Large intestine (tissue), 3 donors: Measurements from ENCODE around the gene KCTD1. TPM values are rescaled to one million over a fixed set of nuclear protein-coding genes. Genes with fewer than 3 reads are reported as not detected.
A peak's percentile ranks its signal among the peaks of the same experiment; 100 is the strongest.

Experiments
- DNase-seq, 2 donors: peaks; one replicate each; pipeline versions ENCODE4 v3.0.0 to v3.0.0-alpha.2; 2013
- H3K27ac ChIP-seq: one replicate; pipeline ENCODE4 v1.5.1; 2013; ENCODE audit warnings: low read length
- H3K27me3 ChIP-seq: 2 replicates; pipeline ENCODE4 v1.6.1; 2013; ENCODE audit warnings: low read length; ENCODE audit not compliant: control insufficient read depth, insufficient read depth
- H3K36me3 ChIP-seq: 2 replicates; pipeline ENCODE4 v1.6.1; 2013; ENCODE audit warnings: low read length; ENCODE audit not compliant: control insufficient read depth, insufficient read depth
- H3K4me1 ChIP-seq: one replicate; pipeline ENCODE4 v1.6.1; 2013; ENCODE audit warnings: low read length; ENCODE audit not compliant: control insufficient read depth, insufficient read depth
- H3K4me3 ChIP-seq: one replicate; pipeline ENCODE4 v1.5.1; 2013; ENCODE audit warnings: low read length
- H3K9me3 ChIP-seq: one replicate; pipeline ENCODE4 v1.6.1; 2013; ENCODE audit warnings: mild to moderate bottlenecking, low read depth, low read length, moderate library complexity; ENCODE audit not compliant: control insufficient read depth
- WGBS: methylation state at CpG from one replicate; pipeline ENCODE4 v1.1.5; 2013; ENCODE audit warnings: low lambda C conversion rate; ENCODE audit not compliant: insufficient coverage; 5-methylcytosine and 5-hydroxymethylcytosine counted together
- polyA plus RNA-seq: library from polyadenylated mRNA; unstranded; fragments of 120-200 nt; gene quantifications from one replicate; pipeline ENCODE4 v1.2.1, GENCODE V29; 2013

The KCTD1 gene
- polyA plus RNA-seq, 1 donor: 7.7 TPM

GRCh38 chr18:26470011-26470637 is 78.2 kb downstream of the KCTD1 start:
- no peaks in the 10 kb centered on the region for H3K4me1 ChIP-seq
- H3K9me3 ChIP-seq: no peaks in the 10 kb centered on the region
- H3K27me3 ChIP-seq: no peaks in the 10 kb centered on the region
- no peaks in the 10 kb centered on the region for H3K36me3 ChIP-seq
- DNase-seq: no peak
- no peak overlapping the region for H3K27ac ChIP-seq
- WGBS: 67% methylated on average over 1 of the region's 10 CpGs
- H3K4me3 ChIP-seq: no peak overlapping the region

DNA sequence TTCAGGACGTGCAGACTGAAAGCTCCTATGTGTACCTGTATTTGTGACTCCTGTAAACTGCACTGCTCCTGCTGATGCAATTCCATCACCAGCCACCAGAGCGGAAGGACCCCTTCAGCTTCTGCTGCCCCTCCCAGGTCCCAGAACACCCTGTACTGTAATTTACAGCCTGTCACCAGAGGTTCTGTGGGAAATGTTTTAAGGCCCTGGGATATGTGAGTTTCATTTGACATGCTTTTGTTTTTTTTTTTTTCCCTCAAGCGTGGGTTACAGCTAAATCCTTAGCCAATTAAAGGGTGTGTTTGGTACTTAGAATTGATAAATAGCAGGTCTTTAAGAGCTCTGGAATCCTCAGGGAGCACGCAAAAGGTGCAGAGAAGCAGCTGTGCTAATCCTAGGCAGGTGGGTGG is 79.4 kb downstream of the KCTD1 start:
- no peak overlapping the region for H3K27ac ChIP-seq
- DNase-seq: peak; percentile 32 to 57
- no peaks in the 10 kb centered on the region for H3K9me3 ChIP-seq
- H3K4me3 ChIP-seq: no peak overlapping the region
- no peaks in the 10 kb centered on the region for H3K27me3 ChIP-seq
- WGBS: no CpG with 5 or more reads among the region's 4 CpGs
- H3K36me3 ChIP-seq: no peaks in the 10 kb centered on the region
- no peaks in the 10 kb centered on the region for H3K4me1 ChIP-seq

DNA sequence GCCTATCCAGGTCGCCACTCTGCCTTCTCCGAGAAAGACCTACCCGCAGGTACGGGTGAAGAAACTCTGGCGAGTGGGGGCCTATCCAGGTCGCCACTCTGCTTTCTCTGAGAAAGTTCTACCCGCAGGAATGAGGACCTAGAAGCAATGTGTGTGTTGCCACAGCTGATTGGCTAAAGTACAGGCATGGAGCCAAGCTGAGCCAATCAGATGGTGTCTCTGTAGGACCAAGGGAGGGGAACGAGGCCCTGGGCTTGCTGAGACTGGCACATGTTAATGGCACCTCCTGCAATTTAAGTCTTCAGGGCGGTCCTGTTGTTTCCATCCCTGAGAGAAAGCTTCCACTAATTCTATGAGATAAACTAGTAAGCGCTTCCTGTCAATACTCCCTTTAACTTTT is 82.3 kb downstream of the KCTD1 start:
- WGBS: no CpG with 5 or more reads among the region's 10 CpGs
- no peaks in the 10 kb centered on the region for H3K9me3 ChIP-seq
- H3K27ac ChIP-seq: no peak overlapping the region
- DNase-seq: no peak
- H3K27me3 ChIP-seq: no peaks in the 10 kb centered on the region
- no peak overlapping the region for H3K4me3 ChIP-seq
- no peaks in the 10 kb centered on the region for H3K36me3 ChIP-seq
- no peaks in the 10 kb centered on the region for H3K4me1 ChIP-seq

GRCh38 chr18:26465431-26465830 is 82.9 kb downstream of the KCTD1 start:
- H3K27me3 ChIP-seq: no peaks in the 10 kb centered on the region
- H3K4me3 ChIP-seq: no peak overlapping the region
- H3K36me3 ChIP-seq: no peaks in the 10 kb centered on the region
- H3K27ac ChIP-seq: no peak overlapping the region
- no peaks in the 10 kb centered on the region for H3K9me3 ChIP-seq
- no peaks in the 10 kb centered on the region for H3K4me1 ChIP-seq
- no peak for DNase-seq
- no CpG with 5 or more reads among the region's 12 CpGs for WGBS

GRCh38 chr18:26464128-26465011 is 84.0 kb downstream of the KCTD1 start:
- H3K27ac ChIP-seq: no peak overlapping the region
- H3K4me3 ChIP-seq: no peak overlapping the region
- DNase-seq: no peak
- no peaks in the 10 kb centered on the region for H3K27me3 ChIP-seq
- H3K9me3 ChIP-seq: no peaks in the 10 kb centered on the region
- H3K4me1 ChIP-seq: no peaks in the 10 kb centered on the region
- H3K36me3 ChIP-seq: peaks cover under 1% of the 10 kb centered on the region
- no CpG with 5 or more reads among the region's 11 CpGs for WGBS

DNA sequence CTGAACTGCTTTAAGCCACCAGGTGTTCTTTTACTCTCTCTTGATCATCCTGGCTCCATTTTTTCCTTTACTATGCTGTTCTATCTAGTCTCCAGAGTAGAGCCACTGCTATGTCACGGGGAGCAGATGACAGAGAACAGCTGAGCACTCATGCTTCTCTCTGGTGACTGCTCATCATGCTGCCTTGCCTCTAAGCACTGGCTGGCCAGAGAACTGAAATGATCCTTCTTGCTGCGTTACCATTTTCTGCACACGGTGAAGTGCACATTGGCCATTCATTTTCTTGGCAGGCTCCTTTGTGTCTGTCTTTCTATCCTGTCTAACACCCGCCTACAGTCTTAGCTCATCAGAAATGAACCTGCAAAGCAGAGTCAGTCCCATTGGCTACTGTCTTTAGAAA is 86.0 kb downstream of the KCTD1 start:
- no peaks in the 10 kb centered on the region for H3K9me3 ChIP-seq
- H3K4me1 ChIP-seq: no peaks in the 10 kb centered on the region
- peaks cover 7% of the 10 kb centered on the region for H3K36me3 ChIP-seq
- H3K4me3 ChIP-seq: no peak overlapping the region
- WGBS: no CpG with 5 or more reads among the region's 4 CpGs
- no peaks in the 10 kb centered on the region for H3K27me3 ChIP-seq
- DNase-seq: no peak
- H3K27ac ChIP-seq: no peak overlapping the region

GRCh38 chr18:26461405-26461804 is 86.9 kb downstream of the KCTD1 start:
- no peak for DNase-seq
- no peak overlapping the region for H3K27ac ChIP-seq
- no peaks in the 10 kb centered on the region for H3K9me3 ChIP-seq
- peaks cover 7% of the 10 kb centered on the region for H3K36me3 ChIP-seq
- no CpG with 5 or more reads among the region's 3 CpGs for WGBS
- H3K4me1 ChIP-seq: no peaks in the 10 kb centered on the region
- no peaks in the 10 kb centered on the region for H3K27me3 ChIP-seq
- H3K4me3 ChIP-seq: no peak overlapping the region

- H3K36me3 ChIP-seq: peaks cover 10% of the 10 kb centered on the region
- peak in 1 of 2 donors; percentile 34 for DNase-seq
- H3K9me3 ChIP-seq: no peaks in the 10 kb centered on the region
- H3K27ac ChIP-seq: no peak overlapping the region
- no peaks in the 10 kb centered on the region for H3K4me1 ChIP-seq
- H3K4me3 ChIP-seq: no peak overlapping the region
- no CpG with 5 or more reads among the region's 4 CpGs for WGBS
- H3K27me3 ChIP-seq: no peaks in the 10 kb centered on the region
These were observed 87.8 kb downstream of the KCTD1 start for GRCh38 chr18:26460449-26461091.

DNA sequence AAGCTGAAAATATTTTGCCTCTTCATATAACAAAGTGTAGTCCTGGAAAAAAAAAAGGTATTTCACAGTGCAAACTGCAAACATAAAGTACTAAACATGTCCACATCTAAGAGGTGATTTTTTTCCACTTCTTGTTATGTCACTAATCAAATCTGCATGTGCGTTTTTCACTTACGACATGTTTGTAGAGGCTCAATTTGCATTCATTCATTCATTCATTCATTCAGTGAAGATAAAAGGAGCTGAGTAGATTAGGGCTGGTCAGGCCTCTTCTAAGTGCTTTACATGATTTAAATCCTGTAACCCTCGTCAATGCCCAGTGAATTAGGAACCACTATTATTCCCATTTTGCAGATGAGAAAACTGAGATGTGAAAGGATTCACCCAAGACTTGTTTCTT is 88.5 kb downstream of the KCTD1 start:
- WGBS: no CpG with 5 or more reads among the region's 3 CpGs
- peaks cover 11% of the 10 kb centered on the region for H3K36me3 ChIP-seq
- no peaks in the 10 kb centered on the region for H3K27me3 ChIP-seq

GRCh38 chr18:26459340-26459739 is 89.0 kb downstream of the KCTD1 start:
- H3K4me1 ChIP-seq: no peaks in the 10 kb centered on the region
- H3K9me3 ChIP-seq: no peaks in the 10 kb centered on the region
- no peaks in the 10 kb centered on the region for H3K27me3 ChIP-seq
- no peak for DNase-seq
- WGBS: no CpG with 5 or more reads among the region's 12 CpGs
- no peak overlapping the region for H3K27ac ChIP-seq
- H3K36me3 ChIP-seq: peaks cover 13% of the 10 kb centered on the region
- no peak overlapping the region for H3K4me3 ChIP-seq

More for the DNA sequence above, 88.5 kb downstream of the KCTD1 start:
- no peaks in the 10 kb centered on the region for H3K4me1 ChIP-seq
- no peak for DNase-seq
- no peak overlapping the region for H3K4me3 ChIP-seq
- no peak overlapping the region for H3K27ac ChIP-seq
- no peaks in the 10 kb centered on the region for H3K9me3 ChIP-seq
